Nephron (organoid): ENCODE results near the gene SEC61A2.
A peak's percentile ranks its signal among the peaks of the same experiment; 100 is the strongest.
"Not testable (repeated sequence)": the region's sequence is repeated elsewhere in the genome, so short reads cannot be mapped to it uniquely, and the experiment has no call there.

Experiments
- H3K27ac Mint-ChIP-seq, 3 experiments: 2 replicates each; pipeline ENCODE4 v1.8.0; 2020; ENCODE audit warnings: mixed read lengths in 3 of 3, mild to moderate bottlenecking in 2 of 3, moderate library complexity in 1 of 3
- H3K27me3 Mint-ChIP-seq: 2 replicates; pipeline ENCODE4 v1.8.0; 2021; ENCODE audit warnings: low read depth, mild to moderate bottlenecking, moderate library complexity, mixed read lengths
- H3K36me3 Mint-ChIP-seq: 2 replicates; pipeline ENCODE4 v1.8.0; 2020; ENCODE audit warnings: low read depth, mixed read lengths
- H3K4me1 Mint-ChIP-seq: 2 replicates; pipeline ENCODE4 v1.8.0; 2020; ENCODE audit warnings: mixed read lengths
- H3K4me3 Mint-ChIP-seq, 3 experiments: 2 replicates each; pipeline ENCODE4 v1.8.0; 2020; ENCODE audit warnings: mild to moderate bottlenecking in 3 of 3, mixed read lengths in 3 of 3, moderate library complexity in 2 of 3
- H3K9me3 Mint-ChIP-seq: 2 replicates; pipeline ENCODE4 v1.8.0; 2020; ENCODE audit warnings: mixed read lengths
- TF ChIP-seq, protein P1 (sequence below), 3 experiments: fragments of 200-600 bp; sonication (generic); IDR thresholded peaks; one replicate each; pipeline ENCODE4 v1.5.0; 2021; ENCODE audit warnings: antibody characterized with exemption in 3 of 3; ENCODE audit not compliant: unreplicated experiment in 3 of 3

The SEC61A2 gene

GRCh38 chr10:12129222-12130111, at the start of gene SEC61A2:
Gene SEC61A2, plus strand, starts transcription at chr10:12129677. Its CDS starts 111 bp downstream, at chr10:12129788.
- peaks cover 20% of the 10 kb centered on the region for H3K36me3 Mint-ChIP-seq
- peak within 1 kb of the TSS; percentile 74 to 92 (median 92) for H3K27ac Mint-ChIP-seq
- H3K9me3 Mint-ChIP-seq, result no peaks in the 10 kb centered on the region
- H3K27me3 Mint-ChIP-seq, result no peaks in the 10 kb centered on the region
- TF ChIP-seq, protein P1, sequence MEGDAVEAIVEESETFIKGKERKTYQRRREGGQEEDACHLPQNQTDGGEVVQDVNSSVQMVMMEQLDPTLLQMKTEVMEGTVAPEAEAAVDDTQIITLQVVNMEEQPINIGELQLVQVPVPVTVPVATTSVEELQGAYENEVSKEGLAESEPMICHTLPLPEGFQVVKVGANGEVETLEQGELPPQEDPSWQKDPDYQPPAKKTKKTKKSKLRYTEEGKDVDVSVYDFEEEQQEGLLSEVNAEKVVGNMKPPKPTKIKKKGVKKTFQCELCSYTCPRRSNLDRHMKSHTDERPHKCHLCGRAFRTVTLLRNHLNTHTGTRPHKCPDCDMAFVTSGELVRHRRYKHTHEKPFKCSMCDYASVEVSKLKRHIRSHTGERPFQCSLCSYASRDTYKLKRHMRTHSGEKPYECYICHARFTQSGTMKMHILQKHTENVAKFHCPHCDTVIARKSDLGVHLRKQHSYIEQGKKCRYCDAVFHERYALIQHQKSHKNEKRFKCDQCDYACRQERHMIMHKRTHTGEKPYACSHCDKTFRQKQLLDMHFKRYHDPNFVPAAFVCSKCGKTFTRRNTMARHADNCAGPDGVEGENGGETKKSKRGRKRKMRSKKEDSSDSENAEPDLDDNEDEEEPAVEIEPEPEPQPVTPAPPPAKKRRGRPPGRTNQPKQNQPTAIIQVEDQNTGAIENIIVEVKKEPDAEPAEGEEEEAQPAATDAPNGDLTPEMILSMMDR (IDR thresholded peaks at IDR 0.05; ENCODE audit: unreplicated experiment in 3 of 3), result no peak
- peaks cover 6% of the 10 kb centered on the region for H3K4me1 Mint-ChIP-seq
- peak within 1 kb of the TSS; percentile 89 to 95 (median 92) for H3K4me3 Mint-ChIP-seq

GRCh38 chr10:12081470-12081869, 48.0 kb upstream of the SEC61A2 start:
- TF ChIP-seq, protein P1 (IDR thresholded peaks at IDR 0.05; ENCODE audit: unreplicated experiment in 3 of 3), result no peak
- H3K4me1 Mint-ChIP-seq, result no peaks in the 10 kb centered on the region
- peaks cover 39% of the 10 kb centered on the region for H3K36me3 Mint-ChIP-seq
- no peaks in the 10 kb centered on the region for H3K9me3 Mint-ChIP-seq
- no peaks in the 10 kb centered on the region for H3K27me3 Mint-ChIP-seq
- no peak overlapping the region for H3K27ac Mint-ChIP-seq
- H3K4me3 Mint-ChIP-seq, result no peak overlapping the region

DNA sequence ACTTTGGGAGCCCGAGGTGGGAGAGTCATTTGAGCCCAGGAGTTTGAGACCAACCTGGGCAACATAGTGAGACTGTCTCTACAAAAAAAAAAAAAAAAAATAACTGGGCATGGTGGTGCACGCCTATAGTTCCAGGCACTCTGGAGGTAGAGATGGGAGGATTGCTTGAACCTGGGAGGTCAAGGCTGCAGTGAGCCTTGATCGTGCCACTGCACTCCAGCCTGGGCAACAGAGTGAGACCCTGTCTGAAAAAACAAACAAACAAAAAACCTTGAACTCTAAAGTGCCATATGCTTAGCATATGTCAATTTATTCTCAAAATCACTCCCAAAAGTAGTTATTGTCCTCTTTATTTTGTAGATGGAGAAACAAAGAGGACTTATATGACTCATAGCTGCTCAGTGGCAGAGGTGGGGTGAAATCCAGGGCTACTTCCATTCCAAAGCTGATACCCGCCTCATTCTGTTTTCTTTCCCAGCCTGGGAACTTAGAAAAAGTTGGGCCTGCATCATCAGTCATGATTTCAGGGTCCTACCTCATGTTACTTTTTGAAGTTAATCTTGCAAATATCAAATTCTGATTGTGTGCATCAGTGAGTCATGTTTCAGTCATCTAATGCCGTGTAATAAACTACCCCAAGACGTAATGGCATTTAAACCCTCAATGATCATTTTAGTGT, 47.5 kb upstream of the SEC61A2 start:
- H3K4me3 Mint-ChIP-seq, result no peak overlapping the region
- H3K27me3 Mint-ChIP-seq, result no peaks in the 10 kb centered on the region
- H3K4me1 Mint-ChIP-seq, result no peaks in the 10 kb centered on the region
- H3K27ac Mint-ChIP-seq, result no peak overlapping the region
- H3K36me3 Mint-ChIP-seq, result peaks cover 43% of the 10 kb centered on the region
- TF ChIP-seq, protein P1 (IDR thresholded peaks at IDR 0.05; ENCODE audit: unreplicated experiment in 3 of 3), result no peak
- H3K9me3 Mint-ChIP-seq, result no peaks in the 10 kb centered on the region

DNA sequence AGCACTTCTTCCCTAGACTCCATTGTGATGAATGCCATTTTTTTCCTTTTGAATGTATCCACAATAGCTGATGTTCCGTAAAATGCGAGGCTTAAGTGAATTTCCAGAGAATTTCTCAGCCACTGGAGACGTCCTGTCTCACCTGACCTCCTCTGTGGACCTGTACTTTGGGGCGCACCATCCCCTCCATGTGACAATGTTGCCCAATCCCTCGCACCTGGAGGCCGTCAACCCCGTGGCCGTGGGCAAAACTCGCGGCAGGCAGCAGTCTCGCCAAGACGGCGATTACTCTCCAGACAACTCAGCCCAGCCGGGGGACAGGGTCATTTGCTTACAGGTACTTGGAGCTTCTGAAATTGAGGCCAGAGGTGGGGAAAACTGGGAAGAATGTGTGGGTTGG, 40.6 kb upstream of the SEC61A2 start:
- Mint-ChIP-seq H3K36me3 (peaks cover 63% of the 10 kb centered on the region), H3K27ac (no peak overlapping the region), H3K4me1 (no peaks in the 10 kb centered on the region), H3K9me3 (no peaks in the 10 kb centered on the region), H3K27me3 (no peaks in the 10 kb centered on the region), H3K4me3 (no peak overlapping the region)
- TF ChIP-seq, protein P1 (IDR thresholded peaks at IDR 0.05; ENCODE audit: unreplicated experiment in 3 of 3), result no peak

DNA sequence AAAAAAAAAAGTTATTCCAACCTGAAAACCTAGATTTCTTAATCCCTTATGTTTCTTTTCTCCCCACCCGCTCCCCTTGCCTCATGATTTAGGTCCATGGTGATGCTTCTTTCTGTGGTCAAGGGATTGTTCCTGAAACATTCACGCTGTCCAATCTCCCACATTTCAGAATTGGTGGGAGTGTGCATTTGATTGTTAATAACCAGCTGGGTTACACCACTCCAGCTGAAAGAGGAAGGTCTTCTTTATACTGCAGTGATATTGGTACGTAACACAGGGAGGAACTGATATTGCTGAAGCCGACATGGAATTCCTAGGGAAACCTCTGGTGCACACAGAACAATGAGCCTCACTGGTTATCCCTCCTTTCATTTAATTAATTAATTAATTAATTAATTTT, 38.1 kb upstream of the SEC61A2 start:
- Mint-ChIP-seq H3K4me3 (no peak overlapping the region), H3K4me1 (no peaks in the 10 kb centered on the region), H3K27ac (no peak overlapping the region), H3K36me3 (peaks cover 66% of the 10 kb centered on the region), H3K9me3 (no peaks in the 10 kb centered on the region), H3K27me3 (no peaks in the 10 kb centered on the region)
- TF ChIP-seq, protein P1 (IDR thresholded peaks at IDR 0.05; ENCODE audit: unreplicated experiment in 3 of 3), result no peak

GRCh38 chr10:12097361-12097760, 32.1 kb upstream of the SEC61A2 start:
- not testable (repeated sequence) for H3K4me1 Mint-ChIP-seq, H3K27ac Mint-ChIP-seq, H3K4me3 Mint-ChIP-seq, H3K27me3 Mint-ChIP-seq, H3K9me3 Mint-ChIP-seq
- peaks cover 57% of the 10 kb centered on the region for H3K36me3 Mint-ChIP-seq
